Endothelial cell of umbilical vein (primary cell): ENCODE measurements around the gene MINDY4B. TPM values are rescaled to one million over a fixed set of nuclear protein-coding genes. Genes with fewer than 3 reads are reported as not detected.

Experiments used
- BruUV-seq: library from RNA; stranded (reverse); fragments of 400-500 nt; replicated peaks from 2 replicates; lab custom pipeline; 2021; lab: Mats Ljungman, UMichigan
- CTCF ChIA-PET: fragments of 300-600, 350-600 bp; sonication (Branson Sonifier 250); formaldehyde crosslinking; loops from one replicate; lab custom pipeline; 2021; ENCODE audit warnings: antibody characterized with exemption, inconsistent platforms; lab: Charles Lee
- POLR2A ChIA-PET: fragments of 300-600, 350-600 bp; sonication (Branson Sonifier 250); formaldehyde crosslinking; loops from one replicate; lab custom pipeline; 2021; ENCODE audit warnings: antibody characterized with exemption, inconsistent platforms; lab: Charles Lee
- DNase-seq: peaks from one replicate; pipeline ENCODE4 v3.0.0-alpha.2; 2011; ENCODE audit warnings: low read depth, low spot score
- FAIRE-seq: peaks from 2 replicates; lab custom pipeline; 2011; peaks lifted over from hg19 to GRCh38; lab: Jason Lieb, UNC
- H2AFZ ChIP-seq: 2 replicates; pipeline ENCODE4 v1.6.0; 2012; ENCODE audit warnings: low read depth, low read length, control low read depth, inconsistent platforms
- H3K27ac ChIP-seq: 2 replicates; pipeline ENCODE4 v1.5.1; 2011; ENCODE audit warnings: low read depth, mild to moderate bottlenecking, control low read depth, low read length, moderate library complexity; ENCODE audit not compliant: insufficient read depth
- H3K27me3 ChIP-seq, 2 experiments: 2 replicates each; pipeline versions ENCODE4 v1.6.0 to v1.6.1; 2011; ENCODE audit warnings: low read length in 2 of 2, mixed read lengths in 1 of 2; ENCODE audit not compliant: control insufficient read depth in 2 of 2, insufficient read depth in 2 of 2
- H3K36me3 ChIP-seq, 2 experiments: 2 replicates in 1 of 2; 3 replicates in 1 of 2; pipeline ENCODE4 v1.5.1; 2011; ENCODE audit warnings: low read length in 2 of 2, mild to moderate bottlenecking in 1 of 2, moderate library complexity in 1 of 2; ENCODE audit not compliant: control insufficient read depth in 2 of 2, insufficient read depth in 2 of 2; ENCODE audit errors: extremely low read depth in 1 of 2
- H3K4me1 ChIP-seq: 3 replicates; pipeline ENCODE4 v1.5.1; 2011; ENCODE audit warnings: mild to moderate bottlenecking, low read length; ENCODE audit not compliant: control insufficient read depth, insufficient read depth; ENCODE audit errors: extremely low read depth
- H3K4me2 ChIP-seq: 2 replicates; pipeline ENCODE4 v1.6.1; 2011; ENCODE audit warnings: low read length, control low read depth, mixed read lengths; ENCODE audit not compliant: insufficient read depth
- H3K4me3 ChIP-seq, 3 experiments: fragments of 200-600 bp in 1 of 3; sonication (generic), shearing (Covaris generic) in 1 of 3; replicated peaks in 1 of 3; 2 replicates each; pipeline ENCODE4 v1.5.1; 2011 to 2016; ENCODE audit warnings: control low read depth in 3 of 3, low read length in 3 of 3, mild to moderate bottlenecking in 2 of 3, inconsistent platforms in 1 of 3, low read depth in 1 of 3, moderate library complexity in 1 of 3; ENCODE audit not compliant: insufficient read depth in 1 of 3
- H3K79me2 ChIP-seq: 2 replicates; pipeline ENCODE4 v1.6.0; 2012; ENCODE audit warnings: low read length, inconsistent platforms; ENCODE audit not compliant: control insufficient read depth, insufficient read depth
- H3K9ac ChIP-seq: replicated peaks from 2 replicates; pipeline ENCODE3; 2011; ENCODE audit warnings: low read length, control low read depth; ENCODE audit not compliant: insufficient read depth; ENCODE audit errors: extremely low read depth
- H3K9me1 ChIP-seq: replicated peaks from 3 replicates; pipeline ENCODE4 v1.6.0; 2011; ENCODE audit warnings: mild to moderate bottlenecking, low read length; ENCODE audit not compliant: control insufficient read depth, insufficient read depth; ENCODE audit errors: extremely low read depth
- H3K9me3 ChIP-seq: replicated peaks from 2 replicates; pipeline ENCODE4 v1.5.1; 2012; ENCODE audit warnings: low read length, inconsistent platforms; ENCODE audit not compliant: control insufficient read depth, insufficient read depth
- H4K20me1 ChIP-seq: replicated peaks from 2 replicates; pipeline ENCODE3; 2011; ENCODE audit warnings: mild to moderate bottlenecking, low read length; ENCODE audit not compliant: control insufficient read depth, insufficient read depth; ENCODE audit errors: extremely low read depth
- CTCF ChIP-seq, 2 donors: IDR thresholded peaks; 1 replicate in 1 of 2; 2 replicates in 1 of 2; pipeline ENCODE4 v1.5.1; 2011; ENCODE audit warnings: low read length in 2 of 2, mild to moderate bottlenecking in 2 of 2, moderate library complexity in 2 of 2, control low read depth in 1 of 2, inconsistent platforms in 1 of 2, low read depth in 1 of 2; ENCODE audit not compliant: insufficient read depth in 1 of 2; ENCODE audit errors: extremely low read depth in 1 of 2
- EZH2 ChIP-seq: IDR thresholded peaks from 2 replicates; pipeline ENCODE4 v1.6.1; 2012; ENCODE audit warnings: borderline replicate concordance, low read depth, mild to moderate bottlenecking, moderate library complexity, low read length, inconsistent platforms; ENCODE audit not compliant: severe bottlenecking
- FOS ChIP-seq: IDR thresholded peaks from 2 replicates; pipeline ENCODE4 v1.6.1; 2011; ENCODE audit warnings: mild to moderate bottlenecking, low read length, moderate library complexity, borderline replicate concordance; ENCODE audit not compliant: insufficient read depth
- GATA2 ChIP-seq: IDR thresholded peaks from 2 replicates; pipeline ENCODE4 v1.7.0; 2011; ENCODE audit warnings: low read depth, mild to moderate bottlenecking, moderate library complexity, mixed read lengths, low read length; ENCODE audit not compliant: insufficient read length, insufficient read depth
- JUN ChIP-seq: IDR thresholded peaks from 2 replicates; pipeline ENCODE4 v1.6.1; 2011; ENCODE audit warnings: borderline replicate concordance, low read depth; ENCODE audit not compliant: insufficient read length, insufficient read depth
- MAX ChIP-seq: IDR thresholded peaks from 2 replicates; pipeline ENCODE4 v1.6.1; 2011; ENCODE audit not compliant: insufficient read depth, insufficient read length
- MYC ChIP-seq: IDR thresholded peaks from one replicate; pipeline ENCODE4 v1.6.1; 2011; ENCODE audit warnings: mild to moderate bottlenecking, low read depth, low read length
- POLR2A ChIP-seq: IDR thresholded peaks from 2 replicates; pipeline ENCODE4 v1.6.1; 2012; ENCODE audit warnings: low read depth, mild to moderate bottlenecking, control low read depth, low read length
- POLR2AphosphoS5 ChIP-seq: IDR thresholded peaks from 2 replicates; pipeline ENCODE4 v1.6.1; 2012; ENCODE audit warnings: low read depth, mild to moderate bottlenecking, control low read depth, low read length, moderate library complexity; ENCODE audit not compliant: insufficient read depth
- dilution Hi-C: fragments of 300-500 bp; cut with MboI; formaldehyde crosslinking; loops from one replicate; pipeline ENCODE4 v1.15.0; 2019; ENCODE audit warnings: low sequenced_read_pairs; ENCODE audit not compliant: extremely low pct_ligation_motif_present
- intact Hi-C: fragments of 100-400 bp; cut with micrococcal nuclease; formaldehyde crosslinking; loops from one replicate; pipeline ENCODE4 v1.10.0; 2022
- polyA plus RNA-seq, 4 experiments: library from polyadenylated mRNA; depleted of rRNA in 3 of 4; stranded (reverse) in 3 of 4; unstranded in 1 of 4; fragments of >200 nt; gene quantifications; 2 replicates each; pipeline versions ENCODE4 v1.2.1 to v1.2.3, GENCODE V29; 2011 to 2012; ENCODE audit warnings: missing spikeins in 1 of 4
- total RNA-seq: library from RNA; stranded (reverse); gene quantifications from 2 replicates; pipeline ENCODE4 v1.2.3, GENCODE V29; 2021

Gene MINDY4B
- total and polyA plus RNA-seq, 2 donors (not counting 3 experiments of a cell fraction or from before 2014, with no cell fraction given) = not detected

- Histone ChIP-seq H3K9me1 (no peaks in the 10 kb centered on the region), H3K4me1 (no peaks in the 10 kb centered on the region), H3K79me2 (no peaks in the 10 kb centered on the region), H3K9ac (no peak overlapping the region), H4K20me1 (no peaks in the 10 kb centered on the region), H3K27ac (no peak overlapping the region), H2AFZ (no peak overlapping the region), H3K27me3 (peaks cover 5 to 7% of the 10 kb centered on the region in 2 experiments), H3K9me3 (no peaks in the 10 kb centered on the region), H3K36me3 (no peaks in the 10 kb centered on the region), H3K4me3 (no peak overlapping the region), H3K4me2 (no peak overlapping the region)
- dilution Hi-C loops = no loop called here
- BruUV-seq = no TSS peak
- FAIRE-seq (no peak), DNase-seq (no peak)
- CTCF ChIA-PET = interaction anchor here (1.0 kb wide), 1 partner anchor 18 kb away, joined by 3 read pairs; no protein-coding TSS in a partner anchor
- TF ChIP-seq MAX = no peak
- TF ChIP-seq FOS = no peak
- no peak for TF ChIP-seq MYC
- no peak for TF ChIP-seq EZH2
- no peak for TF ChIP-seq POLR2A
- no peak for TF ChIP-seq GATA2
- TF ChIP-seq POLR2AphosphoS5 = no peak
- TF ChIP-seq JUN = no peak
- no peak for TF ChIP-seq CTCF (IDR thresholded peaks at IDR 0.05; ENCODE audit: extremely low read depth in 1 of 2, insufficient read depth in 1 of 2, low read depth in 1 of 2, low read length in 2 of 2)
- intact Hi-C loops = no loop called here
- POLR2A ChIA-PET = no interaction called here
Measured at GRCh38 chr3:150911771-150912170, 6.5 kb upstream of the MINDY4B start.
